AG04450 (cell line): Measurements from ENCODE around the gene KIDINS220. TPM values are rescaled to one million over a fixed set of nuclear protein-coding genes. Genes with fewer than 3 reads are reported as not detected.

ENCODE experiments used
- CTCF ChIA-PET: fragments of 300-600, 350-600 bp; formaldehyde crosslinking; extraction: SDS; loops from one replicate; lab custom pipeline; 2022; ENCODE audit warnings: antibody characterized with exemption, inconsistent platforms; lab: Charles Lee
- POLR2A ChIA-PET: fragments of 350-600 bp; formaldehyde crosslinking; extraction: SDS; loops from one replicate; lab custom pipeline; 2021; ENCODE audit warnings: antibody characterized with exemption, inconsistent platforms; lab: Yijun Ruan, JAX
- DNase-seq: peaks from one replicate; pipeline ENCODE4 v3.0.0-alpha.2; 2011; ENCODE audit warnings: low read depth, low spot score
- H3K27ac ChIP-seq: one replicate; pipeline ENCODE4 v1.5.1; 2012; ENCODE audit warnings: low read depth, low read length, control low read depth
- H3K27me3 ChIP-seq: one replicate; pipeline ENCODE4 v1.6.0; 2012; ENCODE audit warnings: low read length; ENCODE audit not compliant: control insufficient read depth, insufficient read depth
- H3K4me3 ChIP-seq: 2 replicates; pipeline ENCODE4 v1.5.1; 2011; ENCODE audit warnings: mild to moderate bottlenecking, low read depth, low read length, control low read depth
- H3K9me3 ChIP-seq: 2 replicates; pipeline ENCODE4 v1.5.1; 2012; ENCODE audit warnings: low read length; ENCODE audit not compliant: control insufficient read depth, insufficient read depth
- CTCF ChIP-seq: IDR thresholded peaks from 2 replicates; pipeline ENCODE4 v1.5.1; 2011; ENCODE audit warnings: low read depth, low read length, control low read depth, inconsistent platforms
- polyA plus RNA-seq: library from polyadenylated mRNA; depleted of rRNA; stranded (reverse); fragments of >200 nt; gene quantifications from 2 replicates; pipeline ENCODE4 v1.2.3, GENCODE V29; 2011

The KIDINS220 gene
- polyA plus RNA-seq, 1 experiment, result 64.7 TPM

- Histone ChIP-seq H3K27me3 (no peaks in the 10 kb centered on the region), H3K27ac (no peak overlapping the region), H3K9me3 (no peaks in the 10 kb centered on the region), H3K4me3 (no peak overlapping the region)
- CTCF ChIA-PET, result interaction anchor here (0.9 kb wide), 2 partner anchors 10 to 1323 kb away, joined by 3 to 4 read pairs; no protein-coding TSS in a partner anchor
- no peak for DNase-seq
- POLR2A ChIA-PET, result no interaction called here
- no peak for TF ChIP-seq CTCF
Measured at GRCh38 chr2:8750221-8750620, 87.2 kb downstream of the KIDINS220 start.

GRCh38 chr2:8743261-8743660 is 94.2 kb downstream of the KIDINS220 start:
- no peak for DNase-seq
- Histone ChIP-seq H3K9me3 (no peaks in the 10 kb centered on the region), H3K27me3 (no peaks in the 10 kb centered on the region), H3K4me3 (no peak overlapping the region), H3K27ac (no peak overlapping the region)
- TF ChIP-seq CTCF, result no peak
- POLR2A ChIA-PET, result no interaction called here
- CTCF ChIA-PET, result interaction anchor here (0.9 kb wide), 1 partner anchor 19 kb away, joined by 5 read pairs; no protein-coding TSS in a partner anchor

GRCh38 chr2:8740136-8740535 is 97.3 kb downstream of the KIDINS220 start:
- H3K27ac ChIP-seq, result no peak overlapping the region
- ChIA-PET CTCF (interaction anchor here (1.7 kb wide), 1 partner anchor 21 kb away, joined by 4 read pairs; no protein-coding TSS in a partner anchor), POLR2A (no interaction called here)
- no peak for TF ChIP-seq CTCF
- no peaks in the 10 kb centered on the region for H3K27me3 ChIP-seq
- H3K9me3 ChIP-seq, result no peaks in the 10 kb centered on the region
- no peak for DNase-seq
- H3K4me3 ChIP-seq, result no peak overlapping the region

GRCh38 chr2:8737571-8738175 is 99.7 kb downstream of the KIDINS220 start:
- H3K27me3 ChIP-seq, result no peaks in the 10 kb centered on the region
- CTCF ChIA-PET, result no interaction called here
- no peak for DNase-seq
- no peaks in the 10 kb centered on the region for H3K9me3 ChIP-seq
- POLR2A ChIA-PET, result no interaction called here
- no peak overlapping the region for H3K4me3 ChIP-seq
- H3K27ac ChIP-seq, result no peak overlapping the region
- no peak for TF ChIP-seq CTCF

- ChIA-PET POLR2A (no interaction called here), CTCF (interaction anchor here (0.6 to 1.2 kb wide), 4 partner anchors 12 to 1305 kb away, joined by 3 to 8 read pairs (median 3); no protein-coding TSS in a partner anchor)
- no peak for DNase-seq
- TF ChIP-seq CTCF, result no peak
- H3K27me3 ChIP-seq, result no peaks in the 10 kb centered on the region
- no peaks in the 10 kb centered on the region for H3K9me3 ChIP-seq
- no peak overlapping the region for H3K27ac ChIP-seq
- H3K4me3 ChIP-seq, result no peak overlapping the region
Measured at GRCh38 chr2:8732601-8733000, 104.8 kb downstream of the KIDINS220 start.
